ENCODE results near the gene GRIA3.

Gene GRIA3

GRCh38 chrX:123184219-123184865, at the start of gene GRIA3:
Gene GRIA3 (plus strand): TSS chrX:123184278. CDS start chrX:123184536, 258 bp downstream.
- DNase-seq (ENCODE audit: low spot score), result peak; percentile 36

DNA sequence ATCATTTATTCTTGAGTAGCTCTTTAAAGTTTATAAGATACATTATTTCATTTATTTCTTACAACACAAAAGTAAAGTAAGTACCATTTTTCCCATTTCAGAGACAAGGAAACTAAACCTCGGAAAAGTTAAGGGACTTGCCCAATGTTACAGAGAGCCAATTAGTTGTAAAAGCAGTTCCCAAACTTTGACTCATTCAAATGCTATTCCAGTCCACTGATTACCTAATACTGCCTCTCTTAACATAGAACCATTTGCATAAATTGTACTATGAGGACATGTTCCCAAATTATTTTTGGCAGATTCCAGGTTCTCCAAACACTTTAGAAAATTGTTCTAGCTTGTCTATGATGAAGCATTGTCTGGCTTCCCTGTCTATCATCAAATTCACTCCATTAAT, 45.6 kb upstream of the GRIA3 start:
- DNase-seq (ENCODE audit: low spot score), result peak; percentile 39

GRCh38 chrX:123140454-123140853, 43.6 kb upstream of the GRIA3 start:
- no peak for DNase-seq (ENCODE audit: low spot score)

DNA sequence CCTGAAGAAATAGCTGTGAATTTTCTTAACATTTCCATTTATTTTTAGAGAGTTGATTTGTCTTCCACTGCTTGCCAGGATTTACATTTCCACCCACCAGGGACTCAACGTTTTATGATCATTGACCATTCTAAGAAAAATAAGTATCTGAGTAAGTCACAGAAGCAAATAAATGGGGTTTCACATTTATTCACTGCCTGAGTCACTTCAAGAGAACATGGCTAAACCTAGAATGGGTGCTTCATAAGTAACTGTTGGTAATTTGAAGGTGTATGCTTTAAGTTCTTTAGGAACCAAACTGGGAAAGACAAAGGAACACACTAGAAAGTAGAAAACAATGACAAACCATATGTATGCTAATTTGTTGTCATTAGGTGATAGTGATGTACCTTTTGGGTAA, 43.2 kb upstream of the GRIA3 start:
- no peak for DNase-seq (ENCODE audit: low spot score)

GRCh38 chrX:123153846-123154335, 30.2 kb upstream of the GRIA3 start:
- DNase-seq (ENCODE audit: low spot score), result no peak

- no peak for DNase-seq (ENCODE audit: low spot score)
Observed at GRCh38 chrX:123155327-123155726, 28.8 kb upstream of the GRIA3 start.

DNA sequence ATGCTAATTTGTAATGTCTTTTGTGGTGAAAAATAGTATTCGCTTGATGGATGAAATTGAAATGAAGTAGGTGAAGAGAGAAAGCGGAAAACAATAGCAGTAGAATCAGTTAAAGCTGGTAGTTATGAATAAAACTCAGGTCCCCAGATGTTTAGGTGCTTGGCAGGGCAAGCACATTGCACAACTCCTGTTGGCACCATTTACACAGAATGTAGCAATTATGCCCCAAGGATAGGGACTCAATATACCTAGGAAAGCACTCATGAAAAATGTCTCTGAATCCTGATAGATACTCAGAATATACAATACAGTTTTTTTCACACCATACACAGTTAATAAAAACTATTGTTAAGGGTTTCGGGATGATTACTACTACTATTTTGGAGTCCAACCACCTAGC, 26.5 kb upstream of the GRIA3 start:
- DNase-seq (ENCODE audit: low spot score), result no peak

GRCh38 chrX:123159403-123159802, 24.7 kb upstream of the GRIA3 start:
- no peak for DNase-seq (ENCODE audit: low spot score)

- no peak for DNase-seq (ENCODE audit: low spot score)
Observed at GRCh38 chrX:123167621-123168020, 16.5 kb upstream of the GRIA3 start.

GRCh38 chrX:123169247-123169901, 14.7 kb upstream of the GRIA3 start:
- DNase-seq (ENCODE audit: low spot score), result no peak

GRCh38 chrX:123170546-123170945, 13.5 kb upstream of the GRIA3 start:
- no peak for DNase-seq (ENCODE audit: low spot score)

DNA sequence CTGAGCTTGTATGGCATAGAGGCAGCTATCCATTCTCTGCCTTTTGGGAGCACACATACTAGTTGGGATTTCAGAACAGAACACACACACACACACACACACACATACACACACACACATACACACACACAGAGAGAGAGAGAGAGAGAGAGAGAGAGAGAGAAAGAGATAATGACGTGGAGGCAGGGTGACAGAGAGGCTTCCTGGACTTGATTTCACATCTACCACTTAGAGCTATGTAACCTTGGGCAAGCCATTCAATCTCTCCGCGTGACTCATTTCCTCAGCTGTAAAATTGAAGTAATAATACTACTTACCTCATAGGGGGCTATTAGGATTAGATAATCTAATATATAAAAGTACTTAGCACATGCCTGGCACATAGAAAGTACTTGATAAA, 12.3 kb upstream of the GRIA3 start:
- no peak for DNase-seq (ENCODE audit: low spot score)

DNA sequence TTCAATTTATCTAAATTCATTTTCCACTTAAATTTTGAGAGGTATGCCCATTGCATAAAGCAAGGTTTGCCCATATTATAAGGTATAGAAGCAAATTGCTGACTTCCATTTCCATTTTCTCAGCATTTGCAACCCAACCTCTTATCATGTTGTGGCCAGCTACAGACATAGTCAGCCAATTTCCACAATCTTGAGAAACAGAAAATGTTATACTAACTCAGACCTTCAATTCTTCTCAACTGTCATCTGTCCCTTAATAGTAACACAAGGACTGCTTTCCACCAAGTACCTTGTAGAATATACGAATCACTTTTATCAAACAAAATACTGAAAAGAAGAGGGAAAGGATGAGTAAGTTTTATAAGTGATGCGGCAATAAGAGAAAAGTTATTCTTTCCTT, 11.2 kb upstream of the GRIA3 start:
- DNase-seq (ENCODE audit: low spot score), result no peak

GRCh38 chrX:123173833-123174232, 10.2 kb upstream of the GRIA3 start:
- DNase-seq (ENCODE audit: low spot score), result no peak

DNA sequence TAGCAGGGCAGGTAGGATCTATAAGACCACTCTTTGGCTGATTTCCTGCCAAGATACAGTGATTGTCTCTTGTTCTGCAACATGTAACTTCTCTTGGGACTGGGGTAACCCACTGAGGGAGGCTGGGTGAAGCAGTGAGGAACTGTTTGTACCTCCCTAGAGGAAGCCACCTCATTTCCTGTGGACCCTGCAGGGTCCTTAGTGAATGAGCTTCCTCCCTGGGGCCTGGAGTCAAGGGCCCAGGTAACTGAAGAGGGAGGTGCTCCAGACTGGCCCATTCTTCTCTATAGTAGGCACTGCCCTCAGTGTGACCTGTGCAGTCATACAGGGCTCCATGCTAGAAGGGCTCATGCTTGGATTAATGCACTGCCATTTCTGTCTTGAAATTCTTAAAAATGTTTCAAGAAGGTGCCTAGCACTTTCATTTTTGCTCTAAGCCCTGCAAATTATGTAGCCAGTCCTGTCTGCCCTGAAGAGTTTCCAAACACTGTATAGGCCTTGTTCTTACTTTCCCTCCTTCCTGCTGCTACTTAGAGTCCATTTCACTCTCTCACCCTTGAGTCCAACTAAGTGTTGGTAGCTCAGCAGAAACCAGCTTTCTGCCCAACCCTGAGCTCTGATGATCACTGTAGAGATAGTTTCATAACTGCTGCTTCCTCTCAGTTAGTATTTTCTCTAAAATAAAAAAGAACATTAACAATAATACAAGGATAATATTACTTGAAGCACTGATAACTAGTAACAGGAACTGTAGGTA, 8.5 kb upstream of the GRIA3 start:
- DNase-seq (ENCODE audit: low spot score), result no peak

DNA sequence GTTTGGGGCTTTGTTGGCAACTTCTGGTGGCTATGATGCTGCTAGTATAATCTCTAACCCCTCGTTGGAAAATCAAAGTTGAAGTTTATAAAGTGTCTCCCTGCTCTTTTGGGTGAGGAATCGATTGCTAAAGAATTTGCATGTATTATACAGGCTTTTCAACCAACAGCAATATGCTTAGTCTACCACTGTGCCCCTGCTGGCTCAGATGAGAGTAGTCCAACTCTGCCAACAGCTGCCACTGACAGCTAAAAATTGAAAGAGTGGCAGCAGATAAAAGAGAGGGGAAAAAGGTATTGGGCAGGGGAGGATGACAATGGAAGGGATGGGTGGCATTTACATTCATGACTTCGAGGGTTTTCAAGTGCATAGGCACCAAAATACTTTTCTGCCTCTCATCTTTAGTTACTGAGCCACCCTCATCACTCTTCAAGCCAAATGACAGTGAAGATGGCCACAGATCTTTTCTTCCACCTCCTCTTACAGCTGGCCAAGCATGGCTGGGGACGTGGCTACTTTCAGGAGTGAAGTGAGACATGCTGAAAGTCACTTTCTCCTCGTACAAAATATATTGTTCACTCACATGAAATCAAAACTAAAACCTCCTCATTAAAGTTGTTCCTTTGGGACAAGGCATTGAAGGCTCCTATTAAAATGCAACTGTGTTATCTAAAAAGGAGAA, 2.7 kb upstream of the GRIA3 start:
- DNase-seq (ENCODE audit: low spot score), result no peak

GRCh38 chrX:123184866-123185276, 793 bp downstream of the GRIA3 start:
- peak; percentile 46 for DNase-seq (ENCODE audit: low spot score)

DNA sequence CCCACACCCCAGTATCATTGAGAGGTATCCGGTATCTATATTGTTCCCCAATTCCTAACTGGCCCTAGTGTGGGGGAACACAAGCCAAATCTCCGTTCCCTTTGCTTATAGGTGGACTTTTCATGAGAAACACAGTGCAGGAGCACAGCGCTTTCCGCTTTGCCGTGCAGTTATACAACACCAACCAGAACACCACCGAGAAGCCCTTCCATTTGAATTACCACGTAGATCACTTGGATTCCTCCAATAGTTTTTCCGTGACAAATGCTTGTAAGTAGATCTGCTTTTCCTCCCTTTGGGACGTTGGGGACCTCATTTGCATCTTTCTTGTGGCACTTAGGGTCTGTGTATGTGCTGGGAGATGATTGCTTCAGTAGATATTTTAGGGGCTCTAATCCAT, 1.6 kb downstream of the GRIA3 start:
- no peak for DNase-seq (ENCODE audit: low spot score)

GRCh38 chrX:123186801-123187200, 2.7 kb downstream of the GRIA3 start:
- DNase-seq (ENCODE audit: low spot score), result no peak

DNA sequence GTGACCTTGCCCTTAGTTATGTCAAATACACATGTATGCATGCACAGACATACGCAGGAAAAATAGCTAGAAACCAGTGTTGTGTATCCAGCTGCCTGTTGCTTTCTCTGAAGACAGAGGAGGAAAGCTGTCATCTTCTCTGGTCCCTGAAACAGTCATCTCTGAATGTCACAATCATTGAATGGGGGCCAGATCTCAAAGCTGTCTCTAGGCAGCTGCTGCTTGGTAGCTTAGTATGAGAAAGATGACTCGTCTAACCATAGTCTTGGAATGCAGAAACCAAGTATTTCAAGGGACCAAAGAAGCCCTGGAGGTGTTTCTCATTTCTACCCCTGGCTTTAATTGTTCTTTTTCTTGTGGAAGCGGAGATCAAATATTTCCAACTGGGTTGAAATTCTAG, 4.0 kb downstream of the GRIA3 start:
- DNase-seq (ENCODE audit: low spot score), result peak; percentile 46

DNA sequence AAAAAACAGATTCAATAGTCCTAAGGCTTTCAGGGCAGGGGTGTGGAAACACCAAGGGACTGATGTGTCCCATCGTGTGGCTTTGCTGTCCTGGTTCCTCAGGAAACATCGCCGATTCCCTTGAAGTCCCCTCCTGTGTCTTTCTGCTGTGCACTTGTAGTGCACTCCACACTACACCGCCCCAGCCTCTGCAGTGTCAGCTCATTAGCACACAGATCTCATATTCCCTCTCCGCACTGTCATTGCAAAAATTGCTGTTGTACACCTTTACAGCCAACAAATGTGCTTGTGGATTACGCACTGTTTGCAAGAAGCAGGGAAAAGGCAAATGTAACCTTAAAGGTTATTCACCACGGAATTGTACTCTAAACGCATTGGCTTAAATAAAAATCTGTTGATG, 5.3 kb downstream of the GRIA3 start:
- DNase-seq (ENCODE audit: low spot score), result no peak

DNA sequence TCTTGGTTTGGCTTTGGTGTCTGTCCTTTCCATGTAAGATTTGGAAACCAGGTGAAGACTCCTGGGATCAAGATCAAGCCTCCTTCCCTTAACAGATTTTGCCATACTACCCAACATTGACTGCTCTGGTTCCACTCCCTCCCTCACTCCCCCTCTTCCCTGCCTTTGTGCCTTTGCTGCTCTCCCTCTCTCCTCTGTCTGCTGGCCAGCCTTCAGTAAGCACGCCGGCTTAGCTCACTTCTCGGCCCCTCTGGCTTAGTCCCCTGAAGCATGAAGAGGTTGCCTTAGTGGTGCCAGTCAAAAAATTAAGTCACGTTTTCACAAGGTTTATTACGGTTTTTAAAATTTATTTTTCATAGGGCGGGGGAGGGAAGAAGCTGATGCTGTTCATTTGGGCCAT, 6.0 kb downstream of the GRIA3 start:
- DNase-seq (ENCODE audit: low spot score), result no peak

DNA sequence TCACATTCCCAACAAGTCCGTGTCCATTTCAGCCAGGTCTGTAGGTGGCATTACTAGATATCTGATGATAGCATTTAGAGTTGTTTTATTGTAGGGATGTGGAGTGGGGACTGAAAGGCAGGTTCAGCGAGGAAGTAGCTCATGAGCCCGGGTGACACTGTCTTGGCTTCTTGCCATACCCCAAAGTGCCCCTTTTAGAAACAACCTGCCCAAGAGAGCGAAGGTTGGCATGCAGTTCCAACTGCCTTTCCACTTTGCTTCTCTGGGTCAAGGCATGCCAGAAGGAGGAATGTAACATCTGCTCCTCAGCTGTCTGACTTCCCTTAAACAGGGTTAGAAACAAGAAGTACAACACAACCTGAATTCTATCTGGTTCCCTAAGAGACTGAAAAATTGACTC, 9.0 kb downstream of the GRIA3 start:
- no peak for DNase-seq (ENCODE audit: low spot score)
